Body of pancreas (tissue), 4 donors: Measurements from ENCODE around the gene SNTN. TPM values are rescaled to one million over a fixed set of nuclear protein-coding genes. Genes with fewer than 3 reads are reported as not detected.

Experiments
- ATAC-seq: fragments of 150-250 bp; one replicate; pipeline ENCODE4 v1.9.1; 2016
- DNase-seq, 4 donors: peaks; one replicate each; pipeline ENCODE4 v3.0.0-alpha.2; 2019
- H3K27ac ChIP-seq, 4 donors: fragments of 200-600 bp; sonication (generic); 1 replicate in 3 of 4; 2 replicates in 1 of 4; pipeline versions ENCODE4 v1.5.1 to v1.6.1; 2016 to 2019; ENCODE audit warnings: mild to moderate bottlenecking in 1 of 4, mixed read lengths in 1 of 4, moderate library complexity in 1 of 4
- H3K27me3 ChIP-seq, 2 donors: fragments of 200-600 bp; sonication (generic); one replicate each; pipeline ENCODE4 v1.6.0; 2016; ENCODE audit warnings: mild to moderate bottlenecking in 1 of 2
- H3K36me3 ChIP-seq, 2 donors: fragments of 200-600 bp; sonication (generic); replicated peaks in 1 of 2; 2 replicates each; pipeline ENCODE4 v1.5.1; 2016; ENCODE audit warnings: low read depth in 2 of 2; ENCODE audit not compliant: insufficient read depth in 1 of 2
- H3K4me1 ChIP-seq: fragments of 200-600 bp; sonication (generic); one replicate; pipeline ENCODE4 v1.6.0; 2016
- H3K4me3 ChIP-seq, 2 donors: fragments of 200-600 bp; sonication (generic); 1 replicate in 1 of 2; 2 replicates in 1 of 2; pipeline ENCODE4 v1.5.1; 2016 to 2019
- H3K9me3 ChIP-seq, 3 donors: fragments of 200-600 bp; sonication (generic); 1 replicate in 2 of 3; 2 replicates in 1 of 3; pipeline ENCODE4 v1.5.1; 2016
- POLR2A ChIP-seq, 3 donors: fragments of 450-650 bp; IDR thresholded peaks; one replicate each; pipeline ENCODE4 v1.6.1; 2016; ENCODE audit warnings: antibody characterized with exemption in 3 of 3, mild to moderate bottlenecking in 2 of 3
- WGBS, 2 donors: methylation state at CpG; one replicate each; pipeline ENCODE4 v1.1.5; 2017; 5-methylcytosine and 5-hydroxymethylcytosine counted together
- intact Hi-C: fragments of 100-400 bp; cut with DNase I; formaldehyde crosslinking; loops from one replicate; pipeline ENCODE4 v1.15.1; 2023
- total RNA-seq, 2 donors: library from RNA; depleted of rRNA; stranded (reverse); fragments of >200 nt; gene quantifications; one replicate each; pipeline ENCODE4 v1.1.0, GENCODE V29; 2016
- TF ChIP-seq, protein P1 (sequence below), 7 experiments: fragments of 450-650 bp in 4 of 7; fragments of 200-600 bp in 3 of 7; sonication (generic) in 3 of 7; IDR thresholded peaks; one replicate each; pipeline ENCODE4 v1.5.1; 2016 to 2019; ENCODE audit warnings: antibody characterized with exemption in 7 of 7

SNTN gene
- total RNA-seq, 2 donors from 2014 or later, result 1.0 TPM; not detected in 1

DNA sequence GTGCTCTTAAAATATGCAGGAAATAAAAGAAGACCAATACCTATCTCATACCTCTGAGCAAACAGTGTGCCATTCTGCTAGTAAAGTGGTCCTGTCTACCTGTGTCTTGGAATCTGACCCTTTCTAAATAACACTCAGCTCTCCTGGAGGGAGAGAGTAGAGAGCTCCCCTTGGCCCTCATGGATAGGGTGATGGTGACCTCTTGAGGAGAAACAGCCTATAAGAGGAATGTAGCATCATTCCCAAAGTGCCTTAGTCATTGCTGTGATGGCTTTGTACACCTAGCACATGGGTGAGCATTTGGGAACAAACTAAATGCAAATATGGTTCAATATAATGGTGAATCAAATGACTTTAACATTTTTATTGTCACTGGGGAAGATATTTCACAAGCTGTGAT is 10.0 kb downstream of the SNTN start:
- H3K27ac ChIP-seq, result no peak overlapping the region
- no peaks in the 10 kb centered on the region for H3K36me3 ChIP-seq
- H3K4me1 ChIP-seq, result no peaks in the 10 kb centered on the region
- DNase-seq (peak in 2 of 4 donors; percentile 12 to 28), ATAC-seq (no peak)
- H3K4me3 ChIP-seq, result no peak overlapping the region
- intact Hi-C loops, result no loop called here
- H3K27me3 ChIP-seq, result no peaks in the 10 kb centered on the region
- H3K9me3 ChIP-seq, result no peaks in the 10 kb centered on the region
- TF ChIP-seq POLR2A (IDR thresholded peaks at IDR 0.05), result no peak
- TF ChIP-seq, protein P1, sequence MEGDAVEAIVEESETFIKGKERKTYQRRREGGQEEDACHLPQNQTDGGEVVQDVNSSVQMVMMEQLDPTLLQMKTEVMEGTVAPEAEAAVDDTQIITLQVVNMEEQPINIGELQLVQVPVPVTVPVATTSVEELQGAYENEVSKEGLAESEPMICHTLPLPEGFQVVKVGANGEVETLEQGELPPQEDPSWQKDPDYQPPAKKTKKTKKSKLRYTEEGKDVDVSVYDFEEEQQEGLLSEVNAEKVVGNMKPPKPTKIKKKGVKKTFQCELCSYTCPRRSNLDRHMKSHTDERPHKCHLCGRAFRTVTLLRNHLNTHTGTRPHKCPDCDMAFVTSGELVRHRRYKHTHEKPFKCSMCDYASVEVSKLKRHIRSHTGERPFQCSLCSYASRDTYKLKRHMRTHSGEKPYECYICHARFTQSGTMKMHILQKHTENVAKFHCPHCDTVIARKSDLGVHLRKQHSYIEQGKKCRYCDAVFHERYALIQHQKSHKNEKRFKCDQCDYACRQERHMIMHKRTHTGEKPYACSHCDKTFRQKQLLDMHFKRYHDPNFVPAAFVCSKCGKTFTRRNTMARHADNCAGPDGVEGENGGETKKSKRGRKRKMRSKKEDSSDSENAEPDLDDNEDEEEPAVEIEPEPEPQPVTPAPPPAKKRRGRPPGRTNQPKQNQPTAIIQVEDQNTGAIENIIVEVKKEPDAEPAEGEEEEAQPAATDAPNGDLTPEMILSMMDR (IDR thresholded peaks at IDR 0.05), result peak in 4 of 7 experiments; percentile 32 to 51 (median 36)

DNA sequence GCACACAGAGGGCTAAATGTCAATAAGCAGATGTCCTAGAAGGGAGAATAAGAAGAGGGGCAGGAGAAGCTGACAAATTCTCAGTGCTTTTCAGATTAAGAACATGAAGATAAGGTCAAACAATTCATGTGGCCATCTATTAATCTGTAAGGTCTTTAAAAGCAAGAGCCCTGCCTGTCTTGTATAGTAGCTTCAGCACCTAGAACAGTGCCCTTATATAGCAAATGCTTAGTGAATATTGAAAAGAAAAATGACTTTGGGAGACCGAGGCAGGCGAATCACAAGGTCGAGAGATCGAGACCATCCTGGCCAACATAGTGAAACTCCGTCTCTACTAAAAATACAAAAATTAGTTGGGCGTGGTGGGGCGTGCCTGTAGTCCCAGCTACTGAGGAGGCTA is 18.1 kb downstream of the SNTN start:
- TF ChIP-seq, protein P1 (IDR thresholded peaks at IDR 0.05), result no peak
- TF ChIP-seq POLR2A (IDR thresholded peaks at IDR 0.05), result no peak
- DNase-seq (no peak), ATAC-seq (no peak)
- no peaks in the 10 kb centered on the region for H3K27me3 ChIP-seq
- H3K4me3 ChIP-seq, result no peak overlapping the region
- 88 to 90% methylated on average over 7 of the region's 7 CpGs for WGBS, 2 donors
- no peaks in the 10 kb centered on the region for H3K36me3 ChIP-seq
- H3K9me3 ChIP-seq, result no peaks in the 10 kb centered on the region
- intact Hi-C loops, result no loop called here
- no peak overlapping the region for H3K27ac ChIP-seq
- H3K4me1 ChIP-seq, result no peaks in the 10 kb centered on the region

DNA sequence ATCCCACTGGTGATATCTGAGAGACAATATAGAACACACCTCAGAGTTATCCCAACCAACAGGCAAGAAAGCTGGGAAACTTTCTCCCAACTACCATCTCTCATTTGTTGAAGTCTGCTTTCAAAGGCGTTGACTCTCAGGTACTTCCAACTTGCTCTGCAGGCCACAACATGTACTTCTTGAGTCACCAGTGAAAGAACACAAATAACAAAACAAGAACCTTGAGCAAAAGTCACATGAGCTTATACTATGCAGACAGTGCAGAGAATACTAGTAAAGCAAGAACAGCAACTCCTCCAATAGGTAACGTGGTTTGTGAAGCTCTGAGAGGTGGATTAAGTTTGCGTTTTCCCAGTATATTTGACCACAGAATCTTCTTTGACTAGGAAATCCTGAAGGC is 20.6 kb downstream of the SNTN start:
- WGBS, 2 donors, result 96% methylated on average over 3 of the region's 3 CpGs
- TF ChIP-seq, protein P1 (IDR thresholded peaks at IDR 0.05), result no peak
- no peak for TF ChIP-seq POLR2A (IDR thresholded peaks at IDR 0.05)
- Histone ChIP-seq H3K27ac (no peak overlapping the region), H3K27me3 (no peaks in the 10 kb centered on the region), H3K36me3 (no peaks in the 10 kb centered on the region), H3K4me3 (no peak overlapping the region), H3K4me1 (no peaks in the 10 kb centered on the region), H3K9me3 (no peaks in the 10 kb centered on the region)
- intact Hi-C loops, result no loop called here
- ATAC-seq (no peak), DNase-seq (no peak)

DNA sequence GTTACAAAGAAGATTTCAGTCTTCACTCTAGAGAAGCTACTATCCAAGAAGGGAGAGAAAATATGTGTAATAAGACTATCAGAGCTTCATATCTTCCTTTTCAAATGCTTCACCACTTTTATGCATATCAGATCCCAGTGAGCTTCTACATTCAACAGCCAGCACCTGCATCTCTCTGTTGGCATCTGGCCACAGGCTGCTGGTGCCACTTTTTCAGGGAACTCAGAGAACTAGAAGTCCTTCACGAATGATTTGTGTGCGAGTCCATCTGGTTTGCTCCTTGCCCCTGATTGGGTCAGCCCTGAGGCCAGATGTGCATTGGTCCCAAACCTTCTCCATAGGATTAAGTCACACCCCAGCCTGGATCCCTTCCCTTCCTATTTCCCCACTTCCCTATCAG is 22.1 kb downstream of the SNTN start:
- DNase-seq (peak in 2 of 4 donors; percentile 38), ATAC-seq (no peak)
- Histone ChIP-seq H3K9me3 (no peaks in the 10 kb centered on the region), H3K4me1 (no peaks in the 10 kb centered on the region), H3K27me3 (no peaks in the 10 kb centered on the region), H3K27ac (no peak overlapping the region), H3K4me3 (no peak overlapping the region), H3K36me3 (no peaks in the 10 kb centered on the region)
- TF ChIP-seq, protein P1 (IDR thresholded peaks at IDR 0.05), result no peak
- no peak for TF ChIP-seq POLR2A (IDR thresholded peaks at IDR 0.05)
- intact Hi-C loops, result no loop called here
- 63 to 65% methylated on average over 2 of the region's 2 CpGs for WGBS, 2 donors

DNA sequence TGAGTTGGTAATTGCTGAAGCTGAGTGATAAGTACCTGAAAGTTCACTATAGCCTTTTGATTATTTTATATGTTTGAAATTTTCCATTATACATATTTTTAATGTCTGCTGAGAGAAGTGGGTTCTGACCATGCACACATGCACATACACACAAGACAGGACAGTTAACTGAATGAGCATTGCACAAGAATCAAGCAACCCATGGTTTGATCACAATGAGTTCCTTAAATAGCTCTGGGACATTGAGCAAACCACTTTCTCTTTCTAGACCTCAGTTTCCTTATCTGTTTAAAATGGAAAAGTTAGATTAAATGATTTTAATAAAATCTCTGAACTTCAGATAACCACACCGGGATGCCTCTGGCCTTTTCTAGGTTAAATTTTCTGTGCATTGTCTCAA is 26.7 kb downstream of the SNTN start:
- H3K4me3 ChIP-seq, result no peak overlapping the region
- H3K27ac ChIP-seq, result no peak overlapping the region
- WGBS, 2 donors, result 70 to 82% methylated on average over 1 of the region's 1 CpG
- no peaks in the 10 kb centered on the region for H3K36me3 ChIP-seq
- DNase-seq (no peak), ATAC-seq (no peak)
- H3K4me1 ChIP-seq, result no peaks in the 10 kb centered on the region
- intact Hi-C loops, result no loop called here
- no peaks in the 10 kb centered on the region for H3K27me3 ChIP-seq
- TF ChIP-seq, protein P1 (IDR thresholded peaks at IDR 0.05), result no peak
- no peak for TF ChIP-seq POLR2A (IDR thresholded peaks at IDR 0.05)
- no peaks in the 10 kb centered on the region for H3K9me3 ChIP-seq
